ENCODE measurements around the gene PARP2. TPM values are rescaled to one million over a fixed set of nuclear protein-coding genes. Genes with fewer than 3 reads are reported as not detected.

PARP2 gene
- total and polyA plus RNA-seq, 2 of the 8 experiments (the other 6 are each of a cell fraction or from before 2014, with no cell fraction given) = 27.7 to 41.7 TPM

GRCh38 chr14:20327005-20327869 lies 16.2 kb upstream of the PARP2 start:
- Histone ChIP-seq H3K9ac (replicated peaks in 1 of 4; ENCODE audit: extremely low read depth in 1 of 4, low read depth in 3 of 4, low read length in 3 of 4) (no peak overlapping the region), H3K56ac (replicated peaks; ENCODE audit: insufficient read length, low read depth, low read length) (no peak overlapping the region), H3K23me2 (ENCODE audit: low read depth, low read length) (0 out of 2 replicates have a peak, but pooled peaks cover 2% of the 10 kb centered on the region), H4K91ac (replicated peaks; ENCODE audit: insufficient read length, low read length) (no peak overlapping the region), H2AK5ac (ENCODE audit: low read depth, low read length) (no peak overlapping the region), H2BK12ac (ENCODE audit: low read depth, low read length) (no peak overlapping the region), H3K14ac (ENCODE audit: insufficient read length) (no peak overlapping the region), H3K18ac (ENCODE audit: extremely low read depth, low read length) (no peak overlapping the region), H3K4me2 (ENCODE audit: insufficient read depth in 1 of 2, low read depth in 2 of 2, low read length in 2 of 2) (no peak overlapping the region), H3K9me3 (ENCODE audit: insufficient read depth in 2 of 2, low read depth in 1 of 2, low read length in 1 of 2) (no peaks in the 10 kb centered on the region), H3K4me3 (ENCODE audit: extremely low read depth in 1 of 4, insufficient read depth in 2 of 4, low read depth in 3 of 4, low read length in 4 of 4) (no peak overlapping the region), H3K23ac (ENCODE audit: insufficient read length) (no peak overlapping the region), H3K36me3 (ENCODE audit: control insufficient read depth in 2 of 4, insufficient read depth in 4 of 4, low read length in 3 of 4) (peaks cover 15 to 56% (median 43%) of the 10 kb centered on the region in 4 experiments), H4K5ac (ENCODE audit: insufficient read length, low read depth, low read length) (no peak overlapping the region), H4K20me1 (replicated peaks in 1 of 2; ENCODE audit: control insufficient read depth in 1 of 2, insufficient read depth in 2 of 2, low read length in 2 of 2) (peaks cover 5 to 9% of the 10 kb centered on the region in 2 experiments), H3K4me1 (replicated peaks in 1 of 4; ENCODE audit: control insufficient read depth in 3 of 4, insufficient read depth in 4 of 4, low read length in 3 of 4) (peaks cover 0 to 3% (median 0%) of the 10 kb centered on the region in 4 experiments; a peak in 3 of 7 replicates), H3K79me2 (ENCODE audit: control insufficient read depth in 1 of 2, insufficient read depth in 2 of 2, low read length in 2 of 2) (peaks cover 16 to 85% of the 10 kb centered on the region in 2 experiments; a peak in 3 of 4 replicates), H3K4ac (replicated peaks; ENCODE audit: insufficient read length, low read depth, low read length) (no peak overlapping the region), H2BK120ac (replicated peaks; ENCODE audit: low read depth, low read length) (no peak overlapping the region), H3K79me1 (ENCODE audit: low read depth, low read length) (no peaks in the 10 kb centered on the region), H3K27me3 (replicated peaks in 1 of 4; ENCODE audit: control insufficient read depth in 3 of 4, extremely low read depth in 1 of 4, insufficient read depth in 3 of 4, low read length in 3 of 4) (no peaks in the 10 kb centered on the region), H2BK15ac (ENCODE audit: low read length) (no peak overlapping the region), H2AFZ (ENCODE audit: low read length) (no peak overlapping the region), H2BK5ac (ENCODE audit: low read depth, low read length) (no peak overlapping the region), H2BK20ac (ENCODE audit: low read length) (no peak overlapping the region), H4K8ac (ENCODE audit: extremely low read depth, insufficient read depth, low read length) (no peak overlapping the region), H3K27ac (ENCODE audit: low read depth, low read length) (no peak overlapping the region)
- ChIA-PET CTCF (ENCODE audit: partially characterized antibody) (interaction anchor here (0.7 to 2.5 kb wide), 21 partner anchors 10 to 286 kb away, joined by 3 to 25 read pairs (median 4); partner anchors contain the start of genes APEX1 and PARP2), POLR2A (ENCODE audit: partially characterized antibody) (interaction anchor here (0.6 to 10.1 kb wide), 10 partner anchors 10 to 148 kb away, joined by 3 to 215 read pairs (median 7); partner anchors contain the start of genes APEX1, OSGEP, PARP2 and TTC5)
- WGBS, 2 experiments (ENCODE audit: extremely low coverage in 1 of 2, insufficient coverage in 1 of 2, insufficient read length in 1 of 2, insufficient replicate concordance in 2 of 2, low coverage in 1 of 2, low lambda C conversion rate in 2 of 2, missing lambda C conversion rate in 1 of 2) = 89% methylated on average over 8 of the region's 8 CpGs; no CpG with 5 or more reads in 1 of the 2 experiments
- FAIRE-seq (peak; percentile 93), DNase-seq (ENCODE audit: low read depth in 1 of 2, low spot score in 2 of 2) (no peak)
- TF ChIP-seq EP300 (IDR thresholded peaks at IDR 0.05; ENCODE audit: borderline replicate concordance in 1 of 2, low read depth in 2 of 2, low read length in 2 of 2) = no peak
- no peak for TF ChIP-seq ASH2L (IDR thresholded peaks at IDR 0.05; ENCODE audit: low read length)
- TF ChIP-seq GABPA (IDR thresholded peaks at IDR 0.05; ENCODE audit: borderline replicate concordance, insufficient read depth, low read length) = no peak
- peak; percentile 53 to 57 for TF ChIP-seq RAD21 (IDR thresholded peaks at IDR 0.05 in 1 of 2, conservative IDR thresholded peaks at IDR 0.05 in 1 of 2; ENCODE audit: low read depth in 2 of 2, low read length in 2 of 2)
- no peak for TF ChIP-seq POU5F1 (IDR thresholded peaks at IDR 0.05; ENCODE audit: low read depth, low read length)
- TF ChIP-seq SP4 (IDR thresholded peaks at IDR 0.05; ENCODE audit: low read length) = no peak
- TF ChIP-seq POLR2A (IDR thresholded peaks at IDR 0.05; ENCODE audit: control extremely low read depth in 1 of 2, low read depth in 2 of 2, low read length in 2 of 2) = peak in 1 of 2 experiments; percentile 37; a peak in 1 of 3 replicates
- peak in 2 of 3 experiments; percentile 20 to 62; a peak in 2 of 4 replicates for TF ChIP-seq CTCF (IDR thresholded peaks at IDR 0.05; ENCODE audit: control extremely low read depth in 1 of 3, insufficient read depth in 1 of 3, low read depth in 1 of 3, low read length in 3 of 3)

Data from H1 (cell line).